OCI-M1 (cell line): ENCODE results near the gene EFCAB5.
A peak's percentile ranks its signal among the peaks of the same experiment; 100 is the strongest.
"Not testable (repeated sequence)": the region's sequence is repeated elsewhere in the genome, so short reads cannot be mapped to it uniquely, and the experiment has no call there.

Experiments used
- DNase-seq: peaks from one replicate; lab custom pipeline; 2025; lab: John Stamatoyannopoulos, UW

Gene EFCAB5

DNA sequence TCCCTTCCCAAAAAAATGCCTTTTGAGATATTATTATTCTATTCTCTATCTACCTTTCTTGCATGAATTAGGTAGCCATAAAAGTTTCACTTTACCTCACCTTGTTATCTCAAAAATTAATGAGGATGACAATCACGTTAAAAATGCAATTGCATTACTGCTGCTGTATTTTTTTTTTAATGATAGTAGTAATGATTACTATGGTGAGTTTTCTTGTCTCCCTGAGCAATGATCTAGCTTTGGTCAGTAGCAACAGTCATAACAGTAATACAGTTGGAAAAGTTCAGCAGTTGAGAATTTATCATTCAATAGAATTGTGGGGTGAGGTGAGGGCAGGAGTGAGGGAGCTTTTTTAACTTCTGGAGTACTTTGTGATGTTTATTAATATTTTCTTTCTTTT is at the start of gene EFCAB5:
Gene EFCAB5, plus strand, starts transcription at position 301 of the 400 bp plus-strand sequence. CDS start 163 bp downstream, outside the sequence.
- DNase-seq: no peak

DNA sequence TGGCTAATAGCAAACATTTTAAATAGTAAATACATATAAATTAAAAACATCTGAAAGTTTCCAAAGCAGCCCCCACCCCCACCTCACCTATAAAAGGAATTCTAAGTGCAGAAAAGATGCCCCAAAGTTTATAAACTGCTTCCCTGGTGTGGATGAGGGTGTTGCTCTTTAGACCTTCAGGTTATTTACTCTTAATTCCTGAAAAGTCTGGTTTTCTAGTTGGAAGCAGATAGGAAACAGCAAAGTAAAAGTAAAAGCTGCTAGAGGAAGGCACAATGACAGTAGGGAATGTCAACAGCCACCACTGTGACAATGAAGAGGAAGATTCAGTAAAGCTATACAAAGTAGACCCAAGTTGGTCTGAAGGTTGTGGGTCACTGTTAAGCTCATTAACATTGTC is 49.2 kb upstream of the EFCAB5 start:
- no peak for DNase-seq

DNA sequence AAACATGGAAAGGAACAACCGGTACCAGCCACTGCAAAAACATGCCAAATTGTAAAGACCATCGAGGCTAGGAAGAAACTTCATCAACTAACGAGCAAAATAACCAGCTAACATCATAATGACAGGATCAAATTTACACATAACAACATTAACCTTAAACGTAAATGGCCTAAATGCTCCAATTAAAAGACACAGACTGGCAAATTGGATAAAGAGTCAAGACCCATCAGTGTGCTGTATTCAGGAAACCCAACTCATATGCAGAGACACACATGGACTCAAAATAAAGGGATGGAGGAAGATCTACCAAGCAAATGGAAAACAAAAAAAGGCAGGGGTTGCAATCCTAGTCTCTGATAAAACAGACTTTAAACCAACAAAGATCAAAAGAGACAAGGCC is 44.3 kb upstream of the EFCAB5 start:
- DNase-seq: not testable (repeated sequence)

DNA sequence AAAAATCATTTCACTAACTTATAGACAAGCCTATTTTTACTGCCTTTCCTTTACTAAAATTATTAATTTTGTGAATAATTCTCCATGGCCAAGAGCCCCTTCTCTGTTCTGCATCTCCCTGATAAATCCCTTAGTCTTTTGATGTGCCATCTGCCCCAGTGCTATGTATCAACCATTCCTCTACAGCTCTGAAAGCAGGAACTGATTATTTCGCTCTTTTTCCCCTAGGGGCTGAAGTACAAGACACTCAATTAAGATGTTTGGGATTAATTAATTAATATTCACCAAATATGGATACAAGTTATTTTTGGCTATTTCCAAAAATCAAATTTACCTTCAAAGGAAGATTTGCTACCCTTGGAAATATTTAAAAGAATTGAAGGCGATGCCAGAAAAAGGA is 38.0 kb upstream of the EFCAB5 start:
- DNase-seq: no peak

DNA sequence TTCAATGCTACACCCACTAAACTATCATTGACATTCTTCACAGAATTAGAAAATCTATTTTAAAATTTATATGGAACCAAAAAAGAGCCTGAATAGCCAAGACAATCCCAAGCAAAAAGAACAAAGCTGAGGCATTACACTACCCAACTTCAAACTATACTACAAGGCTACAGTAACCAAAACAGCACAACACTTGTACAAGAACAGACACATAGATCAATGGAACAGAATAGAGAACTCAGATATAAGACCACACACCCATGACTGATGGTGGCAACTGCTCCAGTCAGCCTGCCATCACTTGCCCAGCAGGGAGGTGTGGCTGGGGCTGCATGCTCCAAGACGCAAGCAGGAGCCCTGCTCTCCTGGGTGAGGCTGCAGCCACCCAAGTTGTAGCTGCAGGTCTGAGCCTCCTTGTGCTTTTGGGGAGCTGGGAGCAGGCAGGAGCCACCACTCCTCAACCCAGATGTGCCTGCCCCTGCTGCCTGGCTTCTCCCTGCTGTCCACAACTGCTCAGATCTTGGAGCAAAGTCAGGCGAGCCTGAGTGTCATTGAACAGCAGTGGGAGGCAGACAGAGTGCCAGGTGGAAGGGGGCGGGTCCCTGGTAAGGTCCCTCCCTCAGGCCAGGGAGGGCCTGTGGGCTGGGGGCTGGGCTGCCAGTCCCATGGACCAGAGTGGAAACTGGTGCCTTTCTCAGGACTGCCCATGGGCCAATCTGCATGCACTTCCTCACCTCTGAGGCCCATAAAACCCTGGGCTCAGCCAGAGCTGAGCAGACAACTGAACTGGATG is 36.2 kb upstream of the EFCAB5 start:
- no peak for DNase-seq

DNA sequence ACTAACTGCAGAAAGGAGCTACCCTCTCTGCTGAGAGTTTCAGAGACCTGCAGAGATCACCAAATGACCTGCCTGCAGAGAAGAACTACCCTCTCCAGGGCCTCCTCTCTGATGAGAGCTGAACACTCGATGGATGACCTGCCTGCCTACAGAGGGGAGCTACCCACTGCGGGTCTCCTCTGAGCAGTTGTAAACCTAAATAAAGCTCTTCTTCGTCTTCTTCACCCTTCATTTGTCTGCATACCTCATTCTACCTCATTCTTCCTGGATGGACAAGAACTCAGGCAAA is 35.6 kb upstream of the EFCAB5 start:
- DNase-seq: no peak

DNA sequence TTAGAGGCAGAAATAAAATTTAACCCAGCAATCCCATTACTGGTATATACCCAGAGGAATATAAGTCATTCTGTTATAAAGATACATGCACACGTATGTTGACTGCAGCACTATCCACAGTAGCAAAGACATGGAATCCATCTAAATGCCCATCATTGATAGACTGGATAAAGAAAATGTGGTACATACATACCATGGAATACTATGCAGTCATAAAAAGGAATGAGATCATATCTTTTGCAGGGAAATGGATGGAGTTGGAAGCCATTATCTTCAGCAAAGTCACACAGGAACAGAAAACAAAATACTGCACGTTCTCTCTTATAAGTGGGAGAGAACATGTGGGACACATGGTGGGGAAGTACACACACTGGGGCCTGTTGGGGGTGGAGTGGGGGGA is 34.5 kb upstream of the EFCAB5 start:
- DNase-seq: no peak

DNA sequence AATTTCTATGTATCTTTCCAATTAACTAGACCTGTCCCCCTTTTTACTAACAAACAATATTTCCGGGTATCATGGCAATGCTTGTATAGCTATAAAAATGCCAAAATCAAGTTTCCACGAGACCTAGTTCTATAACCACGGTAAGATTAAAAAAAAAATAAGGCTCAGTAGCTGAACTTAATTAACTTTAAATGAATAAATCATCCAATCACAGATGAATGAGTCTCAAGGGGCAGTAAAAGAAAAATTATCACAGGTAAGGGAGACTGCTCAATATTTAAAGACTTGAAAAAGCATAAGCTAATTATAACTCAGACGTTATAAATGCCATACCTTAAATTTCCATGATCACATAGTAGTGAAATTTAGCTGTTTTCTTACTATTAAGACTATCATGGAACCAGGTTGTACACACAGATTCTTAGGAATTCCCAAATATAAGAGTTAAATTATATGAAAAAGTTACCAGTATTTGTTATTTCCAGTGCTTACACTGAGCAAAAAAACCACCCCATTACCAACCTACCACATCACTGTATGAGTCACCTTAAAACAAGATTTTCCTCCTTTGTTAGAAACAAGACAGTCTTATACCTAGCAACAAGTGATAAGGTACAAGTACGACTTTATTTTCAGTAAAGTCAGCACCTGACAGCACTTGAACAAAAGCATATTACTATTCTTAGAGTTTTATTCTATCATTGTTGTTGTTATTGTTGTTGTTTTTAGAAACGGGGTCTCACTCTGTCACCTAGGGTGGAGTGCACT is 32.0 kb upstream of the EFCAB5 start:
- no peak for DNase-seq

DNA sequence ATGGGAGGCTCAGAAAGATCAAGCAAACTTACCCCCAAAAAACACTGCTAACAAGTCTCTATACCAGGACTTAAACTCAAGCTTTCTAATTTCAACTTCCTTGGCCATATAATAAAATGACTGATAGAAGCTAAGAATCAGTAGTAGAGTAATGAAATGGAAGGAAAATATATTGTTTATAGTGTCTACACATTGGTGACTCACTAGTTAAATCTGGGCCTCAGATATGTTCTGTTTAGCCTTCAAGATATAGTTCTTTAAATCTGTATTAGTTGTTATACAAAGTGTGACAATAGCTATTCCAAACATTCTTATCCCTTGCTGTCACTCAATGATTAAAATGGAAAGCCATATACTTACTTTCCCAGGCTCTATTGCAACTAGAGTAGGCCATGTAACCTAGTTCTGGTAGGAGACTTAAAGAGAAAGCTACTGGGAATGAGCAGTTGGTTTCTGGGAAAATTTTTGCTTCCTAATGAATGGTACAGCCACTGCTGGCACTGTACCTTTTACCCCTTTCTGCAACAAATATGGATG is 29.7 kb upstream of the EFCAB5 start:
- no peak for DNase-seq

DNA sequence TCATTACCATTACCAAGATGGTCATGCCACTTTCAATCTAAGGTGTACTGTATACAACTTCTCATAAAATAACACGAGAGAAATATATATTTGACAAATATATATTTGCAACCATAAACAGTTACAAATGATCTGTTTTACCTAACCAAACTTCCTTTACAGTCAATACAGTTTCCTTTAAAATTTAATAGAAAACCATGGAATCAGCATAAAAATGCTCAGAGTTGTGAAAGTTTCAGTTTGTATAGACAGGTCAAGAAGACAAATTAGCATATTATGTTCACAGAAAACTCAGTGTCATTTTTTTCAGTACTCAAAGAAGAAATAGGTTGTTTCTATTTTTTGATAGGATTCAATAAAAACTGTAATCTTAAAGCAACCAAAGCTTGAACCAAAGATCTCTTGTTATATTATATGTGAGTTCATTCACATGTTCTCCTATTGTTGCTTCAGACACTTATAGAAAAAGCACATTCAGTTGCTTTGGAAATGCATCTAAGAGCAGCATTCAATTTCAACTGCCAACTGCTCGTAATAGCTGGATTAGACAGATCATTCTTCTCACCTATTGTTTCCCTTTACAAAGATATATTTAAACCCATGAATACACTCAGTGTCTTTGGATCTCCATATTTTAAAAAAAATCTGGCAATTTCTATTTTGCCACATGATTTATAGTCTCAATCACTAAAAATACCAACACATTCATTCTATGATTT is 26.5 kb upstream of the EFCAB5 start:
- DNase-seq: no peak

DNA sequence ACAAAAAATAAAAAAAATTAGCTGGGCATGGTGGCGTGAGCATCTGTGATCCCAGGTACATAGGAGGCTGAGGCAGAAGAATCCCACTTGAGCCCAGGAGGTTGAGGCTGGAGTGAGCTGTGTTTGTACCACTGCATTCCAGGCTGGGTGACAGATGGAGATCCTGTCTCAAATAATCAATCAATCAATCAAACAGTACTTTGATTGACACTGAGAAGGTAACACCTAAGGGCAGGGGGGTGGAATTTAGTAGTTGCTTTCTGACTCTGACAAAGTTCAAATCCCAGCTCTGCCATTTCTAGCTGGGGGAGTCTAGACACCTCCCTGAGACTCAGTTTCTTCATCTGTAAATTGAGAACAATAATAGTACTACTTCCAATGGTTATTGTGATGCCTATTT is 23.4 kb upstream of the EFCAB5 start:
- no peak for DNase-seq

DNA sequence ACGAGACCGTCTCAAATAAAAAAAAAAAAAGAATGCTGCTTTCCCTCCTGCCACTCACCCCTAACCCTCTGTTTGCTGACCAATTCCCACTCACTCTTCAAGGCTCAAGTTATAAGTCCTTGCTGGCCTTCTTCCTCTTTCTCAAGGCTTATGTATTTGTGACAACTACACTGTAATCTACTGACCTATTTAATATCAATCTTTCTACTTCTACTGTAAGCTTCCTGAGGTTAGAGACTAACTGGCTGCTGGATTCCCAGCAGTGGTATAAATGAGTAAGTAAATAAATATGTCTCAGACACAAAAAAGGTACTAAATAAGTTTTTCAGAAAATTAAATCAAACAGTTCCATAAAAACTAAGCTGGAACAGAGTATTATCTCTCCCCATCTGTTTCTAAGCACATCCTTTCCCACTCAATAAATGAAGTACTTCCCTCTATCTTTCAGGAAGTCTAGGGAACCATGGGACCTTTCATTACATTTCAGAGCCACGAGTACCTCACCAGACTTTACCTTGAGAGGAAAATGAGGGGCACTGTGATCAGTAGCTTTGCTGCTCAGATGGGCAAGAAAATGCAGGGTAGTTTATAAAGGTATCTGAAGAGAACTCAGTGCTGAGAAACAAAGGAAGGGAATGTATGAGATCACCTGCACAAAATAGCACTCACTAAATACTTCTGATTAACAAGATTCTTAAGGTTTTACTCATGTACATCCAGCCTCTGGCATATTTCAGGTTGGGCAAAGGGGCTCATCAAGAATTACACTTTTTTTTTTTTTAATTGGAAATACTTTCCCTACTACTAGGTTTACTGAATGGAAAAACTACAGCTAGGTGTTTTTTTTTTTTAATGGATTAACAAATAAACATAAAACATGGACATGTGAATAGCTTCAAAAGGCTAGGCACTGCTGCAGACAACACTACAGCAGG is 22.2 kb upstream of the EFCAB5 start:
- peak; percentile 60 for DNase-seq

DNA sequence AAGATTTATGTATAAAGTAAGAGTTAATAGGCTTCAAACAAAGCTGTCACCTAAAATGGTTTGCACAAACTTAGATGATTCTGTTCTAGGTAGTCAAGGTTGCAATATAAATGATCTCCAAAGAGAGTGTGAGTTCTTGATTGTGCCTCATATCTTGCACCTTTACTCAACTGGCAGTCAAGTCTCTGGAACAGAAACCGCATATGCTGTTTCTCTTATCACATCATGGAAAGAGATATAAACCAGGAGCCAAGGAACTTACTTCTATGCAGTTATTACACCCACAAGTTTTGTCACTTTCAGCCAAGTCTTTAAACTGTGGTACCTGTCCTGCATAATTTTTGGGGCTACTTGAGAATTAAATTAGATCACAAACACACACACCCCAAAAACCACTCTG is 16.6 kb upstream of the EFCAB5 start:
- peak; percentile 34 for DNase-seq

DNA sequence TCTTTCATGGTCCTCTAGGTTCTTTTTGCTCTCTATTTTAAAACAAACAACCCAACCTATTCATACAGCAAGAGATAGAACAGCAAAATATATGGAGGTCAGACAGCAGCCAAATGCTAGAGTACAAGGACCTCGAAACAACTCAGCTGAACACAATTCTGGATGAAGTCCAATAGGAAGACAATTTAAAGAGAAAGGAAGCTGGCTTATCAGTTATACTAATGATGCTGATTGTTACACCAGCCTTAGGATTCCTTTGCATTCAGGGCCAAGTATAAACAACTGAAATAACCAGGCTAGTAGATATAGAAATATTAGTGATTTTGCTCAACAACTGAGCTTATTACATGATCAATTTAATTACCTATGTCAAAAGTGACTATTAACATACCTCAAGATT is 13.9 kb upstream of the EFCAB5 start:
- DNase-seq: peak; percentile 39

DNA sequence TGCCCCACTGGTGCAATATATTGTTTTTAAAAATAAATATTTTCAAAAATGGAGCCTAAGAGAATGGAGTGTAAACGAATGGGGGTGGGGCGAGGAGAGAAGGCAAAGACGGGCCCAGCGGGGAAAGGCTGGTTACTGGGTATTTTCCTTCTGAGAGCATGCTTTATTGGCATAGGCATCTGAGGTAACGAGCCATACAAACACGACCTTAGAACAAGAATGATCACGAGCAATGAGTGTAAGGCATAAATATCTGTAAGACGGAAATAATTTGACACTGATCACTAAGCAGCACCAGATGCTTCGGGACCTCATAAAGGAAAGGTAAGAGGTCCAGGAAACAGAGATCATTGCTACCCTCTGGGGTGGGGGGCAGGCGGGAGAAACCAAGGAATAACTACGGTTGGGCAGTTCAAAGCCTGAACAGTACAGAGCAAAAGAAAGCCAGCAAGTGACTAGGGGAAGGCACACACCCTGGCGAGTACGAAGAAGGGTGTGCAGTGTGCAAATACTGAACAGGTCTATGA is 12.4 kb upstream of the EFCAB5 start:
- peak; percentile 69 for DNase-seq

DNA sequence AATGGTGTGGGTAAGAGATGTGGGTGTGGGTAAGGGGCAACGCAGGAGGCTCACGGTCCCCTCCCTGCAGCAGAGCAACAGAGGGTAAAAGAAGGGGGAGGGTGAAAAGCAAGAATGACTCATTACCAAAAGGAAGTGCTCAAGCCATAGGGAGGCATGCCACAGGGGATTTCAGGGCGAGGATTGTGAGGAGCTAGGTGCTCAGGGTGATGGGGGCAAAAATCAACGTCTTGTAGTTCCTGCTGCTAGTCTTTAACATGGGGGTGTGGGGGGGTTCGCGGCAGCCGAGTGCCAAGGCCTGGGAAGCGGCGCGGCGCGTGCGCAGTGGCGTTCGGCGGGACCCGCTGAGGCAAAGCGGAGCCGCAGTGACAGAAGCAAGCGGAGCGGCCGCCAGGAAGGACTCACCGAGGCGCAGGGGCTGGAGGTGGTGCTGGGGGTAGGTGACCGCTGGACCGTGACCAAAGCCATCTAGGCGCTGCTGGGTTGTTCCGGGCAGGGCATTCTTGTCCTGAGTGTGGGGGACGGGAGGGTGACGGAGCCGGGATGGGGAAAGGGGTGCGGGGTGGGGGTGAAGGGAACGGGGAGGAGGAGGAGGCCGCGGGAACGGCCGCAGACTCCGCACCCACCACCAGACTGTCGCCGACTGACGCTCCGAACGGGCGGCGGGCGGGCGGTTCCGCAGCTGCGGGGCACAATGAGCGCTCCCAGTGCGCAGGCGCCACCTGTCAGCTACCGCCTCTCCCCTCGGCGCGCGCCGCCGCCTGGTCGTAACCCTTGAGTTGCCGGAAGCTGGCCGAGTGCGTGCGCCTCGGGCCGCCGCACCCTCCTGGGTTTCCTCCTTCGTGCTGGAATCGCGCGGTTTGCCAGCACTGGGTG is 11.7 kb upstream of the EFCAB5 start, which contains the start of gene SSH2:
Gene SSH2, minus strand, starts transcription at position 696 of the 876 bp plus-strand sequence. Its CDS starts 228 bp downstream, at position 468.
- peak; percentile 92 for DNase-seq

DNA sequence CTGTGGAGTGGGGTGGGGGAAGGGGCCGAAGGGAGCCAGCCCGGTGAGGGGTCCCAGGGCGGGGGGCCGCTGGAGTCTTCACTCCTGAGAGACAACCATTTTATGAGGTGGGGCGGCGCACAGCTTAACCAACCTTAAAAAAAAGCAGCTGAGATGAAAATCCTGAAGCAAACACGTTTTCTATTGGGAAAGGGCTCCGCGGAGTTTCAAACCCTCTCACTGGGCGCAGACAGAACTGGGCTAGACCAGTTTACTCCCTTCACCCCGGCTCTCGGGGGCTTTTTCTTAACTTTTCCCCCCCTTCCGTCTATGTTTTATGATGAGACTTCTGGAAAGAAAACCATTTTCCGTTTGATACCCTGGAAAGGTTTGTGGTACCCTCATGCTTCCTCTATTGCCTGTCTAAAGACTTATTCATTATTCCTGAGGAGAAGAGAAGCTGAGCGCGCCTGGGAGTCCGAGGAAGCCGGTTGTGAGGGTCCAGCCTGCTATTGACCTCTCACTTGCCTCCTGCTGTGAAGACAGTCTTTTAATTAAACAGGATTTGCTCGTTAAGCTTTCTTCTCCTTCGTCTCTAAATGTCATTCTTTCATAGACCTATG is 10.9 kb upstream of the EFCAB5 start:
- DNase-seq: peak; percentile 67

DNA sequence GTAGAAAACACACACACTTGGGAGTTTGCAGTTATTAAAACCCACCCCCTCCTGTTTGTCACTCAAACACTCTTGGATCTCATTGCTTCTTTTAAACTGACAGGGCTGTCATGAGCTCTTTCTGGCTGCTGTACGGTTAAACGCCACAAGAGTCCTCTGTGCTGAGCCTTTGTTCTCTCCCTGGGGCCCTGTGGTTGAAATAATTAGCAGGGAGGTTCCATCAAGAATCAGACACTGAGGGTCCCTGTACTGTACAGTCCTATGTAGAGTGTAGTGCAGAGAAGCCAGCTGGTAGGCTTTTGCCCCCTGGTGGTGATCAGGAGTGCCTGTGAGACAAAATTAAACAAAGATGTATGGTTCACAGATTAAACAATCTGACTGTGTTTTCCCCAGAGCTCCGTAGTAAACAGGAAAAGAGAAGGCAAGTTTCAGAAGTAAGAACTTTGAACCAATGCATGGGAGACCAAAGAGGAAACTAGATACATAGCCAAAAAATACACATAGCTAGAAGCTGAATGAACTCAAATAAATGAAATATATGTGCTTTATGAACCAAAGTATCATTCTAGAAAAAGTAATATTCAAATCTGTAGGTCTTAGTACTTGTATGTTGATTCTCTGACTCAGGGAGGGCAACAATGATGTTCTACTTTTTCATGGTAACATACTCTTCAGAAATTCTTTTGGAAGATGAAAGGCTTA is 10.1 kb upstream of the EFCAB5 start:
- DNase-seq: peak; percentile 93

DNA sequence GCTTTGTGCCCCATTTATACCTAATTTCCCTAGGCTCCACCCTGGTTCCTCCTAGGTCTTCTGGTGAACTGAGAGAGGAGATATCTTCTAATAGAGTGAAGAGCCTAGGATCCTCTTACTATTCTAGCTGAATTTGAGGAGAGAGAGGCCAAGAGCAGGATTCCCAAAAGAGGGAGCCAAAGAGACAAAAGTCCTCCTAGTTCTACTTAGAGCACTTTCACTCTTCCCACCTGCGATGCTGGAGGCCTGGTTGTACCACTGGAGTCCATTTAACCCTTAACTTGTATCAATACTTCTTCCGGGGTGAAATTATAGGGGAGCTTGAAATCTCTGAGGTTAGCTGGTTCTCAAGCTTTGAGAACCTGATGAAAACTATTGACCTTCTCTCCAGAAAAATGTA is 8.1 kb upstream of the EFCAB5 start:
- DNase-seq: peak; percentile 67
